ENCODE measurements around the gene OSBP2. TPM values are rescaled to one million over a fixed set of nuclear protein-coding genes. Genes with fewer than 3 reads are reported as not detected.

OSBP2 gene
- polyA plus RNA-seq, 2 of the 4 experiments (the other 2 are of a cell fraction) = 2.7 to 6.0 TPM

DNA sequence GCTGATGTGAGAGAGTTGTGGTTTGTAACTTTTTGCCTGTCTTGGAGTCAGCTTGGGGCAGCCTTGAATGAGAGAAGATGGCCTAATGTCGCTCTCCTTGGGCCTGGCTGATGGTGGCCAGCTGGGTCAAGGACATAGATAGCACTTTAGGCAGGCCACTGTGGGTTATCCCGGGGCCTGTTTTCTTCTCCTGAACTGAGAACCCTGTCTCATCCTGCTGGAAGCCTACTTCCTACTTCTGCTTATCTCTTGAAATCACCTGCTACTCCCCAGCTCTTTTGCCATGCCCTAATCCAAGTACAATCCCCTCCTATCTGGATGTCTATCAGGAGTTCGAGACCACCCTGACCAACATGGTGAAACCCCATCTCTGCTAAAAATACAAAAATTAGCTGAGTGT, 49.5 kb downstream of the OSBP2 start:
- TF ChIP-seq ZC3H11A (IDR thresholded peaks at IDR 0.05) (no peak), RARB (CRISPR knock-in tag; IDR thresholded peaks at IDR 0.05) (no peak), FOSL2 (IDR thresholded peaks at IDR 0.05) (no peak), FOSL2 (CRISPR knock-in tag; IDR thresholded peaks at IDR 0.05) (no peak), BHLHE40 (IDR thresholded peaks at IDR 0.05; ENCODE audit: low read depth, low read length) (no peak), HOXB5 (CRISPR knock-in tag; IDR thresholded peaks at IDR 0.05) (no peak), CHD2 (IDR thresholded peaks at IDR 0.05; ENCODE audit: low read length, partially characterized antibody) (no peak), ESRRA (IDR thresholded peaks at IDR 0.05; ENCODE audit: borderline replicate concordance, low read length) (no peak), MYC (IDR thresholded peaks at IDR 0.05; ENCODE audit: borderline replicate concordance, low read length) (no peak), CEBPB (IDR thresholded peaks at IDR 0.05) (no peak), EHMT2 (IDR thresholded peaks at IDR 0.05; ENCODE audit: low read depth) (no peak), HOXA7 (CRISPR knock-in tag; IDR thresholded peaks at IDR 0.05) (no peak), SREBF2 (IDR thresholded peaks at IDR 0.05) (no peak), CBX8 (IDR thresholded peaks at IDR 0.05) (no peak), MAZ (IDR thresholded peaks at IDR 0.05; ENCODE audit: borderline replicate concordance, low read depth, low read length) (no peak), HEYL (CRISPR knock-in tag; IDR thresholded peaks at IDR 0.05) (no peak)
- TF ChIP-seq, protein P1, sequence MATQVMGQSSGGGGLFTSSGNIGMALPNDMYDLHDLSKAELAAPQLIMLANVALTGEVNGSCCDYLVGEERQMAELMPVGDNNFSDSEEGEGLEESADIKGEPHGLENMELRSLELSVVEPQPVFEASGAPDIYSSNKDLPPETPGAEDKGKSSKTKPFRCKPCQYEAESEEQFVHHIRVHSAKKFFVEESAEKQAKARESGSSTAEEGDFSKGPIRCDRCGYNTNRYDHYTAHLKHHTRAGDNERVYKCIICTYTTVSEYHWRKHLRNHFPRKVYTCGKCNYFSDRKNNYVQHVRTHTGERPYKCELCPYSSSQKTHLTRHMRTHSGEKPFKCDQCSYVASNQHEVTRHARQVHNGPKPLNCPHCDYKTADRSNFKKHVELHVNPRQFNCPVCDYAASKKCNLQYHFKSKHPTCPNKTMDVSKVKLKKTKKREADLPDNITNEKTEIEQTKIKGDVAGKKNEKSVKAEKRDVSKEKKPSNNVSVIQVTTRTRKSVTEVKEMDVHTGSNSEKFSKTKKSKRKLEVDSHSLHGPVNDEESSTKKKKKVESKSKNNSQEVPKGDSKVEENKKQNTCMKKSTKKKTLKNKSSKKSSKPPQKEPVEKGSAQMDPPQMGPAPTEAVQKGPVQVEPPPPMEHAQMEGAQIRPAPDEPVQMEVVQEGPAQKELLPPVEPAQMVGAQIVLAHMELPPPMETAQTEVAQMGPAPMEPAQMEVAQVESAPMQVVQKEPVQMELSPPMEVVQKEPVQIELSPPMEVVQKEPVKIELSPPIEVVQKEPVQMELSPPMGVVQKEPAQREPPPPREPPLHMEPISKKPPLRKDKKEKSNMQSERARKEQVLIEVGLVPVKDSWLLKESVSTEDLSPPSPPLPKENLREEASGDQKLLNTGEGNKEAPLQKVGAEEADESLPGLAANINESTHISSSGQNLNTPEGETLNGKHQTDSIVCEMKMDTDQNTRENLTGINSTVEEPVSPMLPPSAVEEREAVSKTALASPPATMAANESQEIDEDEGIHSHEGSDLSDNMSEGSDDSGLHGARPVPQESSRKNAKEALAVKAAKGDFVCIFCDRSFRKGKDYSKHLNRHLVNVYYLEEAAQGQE (IDR thresholded peaks at IDR 0.05) = no peak
- TF ChIP-seq, protein P2, sequence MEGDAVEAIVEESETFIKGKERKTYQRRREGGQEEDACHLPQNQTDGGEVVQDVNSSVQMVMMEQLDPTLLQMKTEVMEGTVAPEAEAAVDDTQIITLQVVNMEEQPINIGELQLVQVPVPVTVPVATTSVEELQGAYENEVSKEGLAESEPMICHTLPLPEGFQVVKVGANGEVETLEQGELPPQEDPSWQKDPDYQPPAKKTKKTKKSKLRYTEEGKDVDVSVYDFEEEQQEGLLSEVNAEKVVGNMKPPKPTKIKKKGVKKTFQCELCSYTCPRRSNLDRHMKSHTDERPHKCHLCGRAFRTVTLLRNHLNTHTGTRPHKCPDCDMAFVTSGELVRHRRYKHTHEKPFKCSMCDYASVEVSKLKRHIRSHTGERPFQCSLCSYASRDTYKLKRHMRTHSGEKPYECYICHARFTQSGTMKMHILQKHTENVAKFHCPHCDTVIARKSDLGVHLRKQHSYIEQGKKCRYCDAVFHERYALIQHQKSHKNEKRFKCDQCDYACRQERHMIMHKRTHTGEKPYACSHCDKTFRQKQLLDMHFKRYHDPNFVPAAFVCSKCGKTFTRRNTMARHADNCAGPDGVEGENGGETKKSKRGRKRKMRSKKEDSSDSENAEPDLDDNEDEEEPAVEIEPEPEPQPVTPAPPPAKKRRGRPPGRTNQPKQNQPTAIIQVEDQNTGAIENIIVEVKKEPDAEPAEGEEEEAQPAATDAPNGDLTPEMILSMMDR (IDR thresholded peaks at IDR 0.05) = no peak
- TF ChIP-seq, protein P3, sequence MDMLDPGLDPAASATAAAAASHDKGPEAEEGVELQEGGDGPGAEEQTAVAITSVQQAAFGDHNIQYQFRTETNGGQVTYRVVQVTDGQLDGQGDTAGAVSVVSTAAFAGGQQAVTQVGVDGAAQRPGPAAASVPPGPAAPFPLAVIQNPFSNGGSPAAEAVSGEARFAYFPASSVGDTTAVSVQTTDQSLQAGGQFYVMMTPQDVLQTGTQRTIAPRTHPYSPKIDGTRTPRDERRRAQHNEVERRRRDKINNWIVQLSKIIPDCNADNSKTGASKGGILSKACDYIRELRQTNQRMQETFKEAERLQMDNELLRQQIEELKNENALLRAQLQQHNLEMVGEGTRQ (IDR thresholded peaks at IDR 0.05) = no peak
- no peak overlapping the region for H3K4me3 ChIP-seq
- whole genome bisulfite sequencing (ENCODE audit: missing lambda C conversion rate) = 67% methylated on average over 3 of the region's 3 CpGs
- DNase-seq (ENCODE audit: low read depth in 1 of 2, low spot score in 1 of 2) (no peak), FAIRE-seq (no peak), ATAC-seq (no peak)
- ChIA-PET CTCF (interaction anchor here (0.6 to 3.9 kb wide), 5 partner anchors 11 to 216 kb away, joined by 3 to 22 read pairs (median 6); partner anchors contain the start of gene SLC35E4), POLR2A (no interaction called here)
- H3K27ac ChIP-seq = no peak overlapping the region
- H3K4me1 ChIP-seq = no peaks in the 10 kb centered on the region
- no peak overlapping the region for H3K4me2 ChIP-seq
- no peaks in the 10 kb centered on the region for H3K9me3 ChIP-seq

DNA sequence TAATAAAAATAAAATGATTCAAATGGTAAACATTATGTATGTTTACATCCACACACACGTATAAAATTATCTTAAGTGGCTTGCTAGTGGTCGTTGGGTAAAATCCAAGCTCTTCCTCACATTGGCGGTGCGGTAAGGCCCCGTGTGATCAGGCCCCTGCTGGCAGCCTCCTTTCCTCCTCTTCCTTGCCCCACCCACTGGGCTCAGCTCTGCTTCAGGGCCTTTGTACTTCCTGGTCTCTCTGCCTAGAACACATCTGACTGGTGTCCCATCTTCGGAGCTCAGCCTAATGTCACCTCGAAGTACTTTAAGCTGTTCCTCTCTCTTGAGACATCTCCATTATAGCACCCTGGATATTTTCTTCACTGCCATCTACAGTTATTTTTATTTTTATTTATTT, 52.8 kb downstream of the OSBP2 start:
- H3K27ac ChIP-seq = no peak overlapping the region
- ChIA-PET CTCF (interaction anchor here (1.1 to 2.0 kb wide), 5 partner anchors 8 to 173 kb away, joined by 3 to 8 read pairs (median 4); no protein-coding TSS in a partner anchor), POLR2A (no interaction called here)
- FAIRE-seq = no peak
- H3K9me3 ChIP-seq = no peaks in the 10 kb centered on the region
- no peak for DNase-seq (ENCODE audit: low read depth in 1 of 2, low spot score in 1 of 2)
- H3K4me2 ChIP-seq = no peak overlapping the region
- TF ChIP-seq, protein P4, sequence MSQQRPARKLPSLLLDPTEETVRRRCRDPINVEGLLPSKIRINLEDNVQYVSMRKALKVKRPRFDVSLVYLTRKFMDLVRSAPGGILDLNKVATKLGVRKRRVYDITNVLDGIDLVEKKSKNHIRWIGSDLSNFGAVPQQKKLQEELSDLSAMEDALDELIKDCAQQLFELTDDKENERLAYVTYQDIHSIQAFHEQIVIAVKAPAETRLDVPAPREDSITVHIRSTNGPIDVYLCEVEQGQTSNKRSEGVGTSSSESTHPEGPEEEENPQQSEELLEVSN (IDR thresholded peaks at IDR 0.05; ENCODE audit: borderline replicate concordance, low read depth) = no peak
- TF ChIP-seq FOSB (CRISPR knock-in tag; IDR thresholded peaks at IDR 0.05) (no peak), POLR2A (IDR thresholded peaks at IDR 0.05; ENCODE audit: low read length) (no peak), EP300 (IDR thresholded peaks at IDR 0.05) (no peak), MAZ (IDR thresholded peaks at IDR 0.05; ENCODE audit: borderline replicate concordance, low read depth, low read length) (no peak), ZC3H11A (IDR thresholded peaks at IDR 0.05) (no peak), RCOR1 (IDR thresholded peaks at IDR 0.05; ENCODE audit: low read depth, low read length) (no peak), FOSL2 (IDR thresholded peaks at IDR 0.05) (no peak), FOSL2 (CRISPR knock-in tag; IDR thresholded peaks at IDR 0.05) (no peak), NPAS2 (CRISPR knock-in tag; IDR thresholded peaks at IDR 0.05; ENCODE audit: borderline replicate concordance) (no peak)
- TF ChIP-seq, protein P5, sequence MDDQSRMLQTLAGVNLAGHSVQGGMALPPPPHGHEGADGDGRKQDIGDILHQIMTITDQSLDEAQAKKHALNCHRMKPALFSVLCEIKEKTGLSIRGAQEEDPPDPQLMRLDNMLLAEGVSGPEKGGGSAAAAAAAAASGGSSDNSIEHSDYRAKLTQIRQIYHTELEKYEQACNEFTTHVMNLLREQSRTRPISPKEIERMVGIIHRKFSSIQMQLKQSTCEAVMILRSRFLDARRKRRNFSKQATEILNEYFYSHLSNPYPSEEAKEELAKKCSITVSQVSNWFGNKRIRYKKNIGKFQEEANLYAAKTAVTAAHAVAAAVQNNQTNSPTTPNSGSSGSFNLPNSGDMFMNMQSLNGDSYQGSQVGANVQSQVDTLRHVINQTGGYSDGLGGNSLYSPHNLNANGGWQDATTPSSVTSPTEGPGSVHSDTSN (IDR thresholded peaks at IDR 0.05) = no peak
- ATAC-seq = no peak
- H3K4me1 ChIP-seq = no peaks in the 10 kb centered on the region
- 88% methylated on average over 7 of the region's 7 CpGs for WGBS (ENCODE audit: missing lambda C conversion rate)
- H3K4me3 ChIP-seq = no peak overlapping the region

Data from A549 (cell line).